Heart left ventricle (tissue), 16 donors: Measurements from ENCODE around the gene PCP4. TPM values are rescaled to one million over a fixed set of nuclear protein-coding genes. Genes with fewer than 3 reads are reported as not detected.

Experiments used
- ATAC-seq, 4 donors: fragments of 200-7000 bp; cut with Tn5 transposase; one replicate each; pipeline ENCODE4 v1.9.1; 2020 to 2022; ENCODE audit warnings: moderate library complexity in 4 of 4, mild to moderate bottlenecking in 3 of 4, moderate number of reproducible peaks in 1 of 4
- DNase-seq, 5 donors: peaks; one replicate each; pipeline ENCODE4 v3.0.0-alpha.2; 2020
- H3K27ac ChIP-seq, 12 donors: fragments of 200-600 bp; sonication (generic) in 4 of 12; one replicate each; pipeline versions ENCODE4 v1.5.0 to v1.8.0; 2016 to 2022; ENCODE audit warnings: mild to moderate bottlenecking in 2 of 12
- H3K27me3 ChIP-seq, 9 donors: fragments of 200-600 bp; sonication (generic) in 2 of 9; one replicate each; pipeline versions ENCODE4 v1.5.1 to v1.8.0; 2016 to 2022; ENCODE audit warnings: mild to moderate bottlenecking in 3 of 9
- H3K36me3 ChIP-seq, 9 donors: fragments of 200-600 bp; sonication (generic) in 2 of 9; one replicate each; pipeline versions ENCODE4 v1.5.0 to v1.8.0; 2018 to 2022; ENCODE audit warnings: mild to moderate bottlenecking in 2 of 9
- H3K4me1 ChIP-seq, 12 donors: fragments of 200-600 bp; sonication (generic) in 4 of 12; one replicate each; pipeline versions ENCODE4 v1.5.0 to v1.8.0; 2016 to 2022; ENCODE audit warnings: mild to moderate bottlenecking in 3 of 12
- H3K4me3 ChIP-seq, 12 donors: fragments of 200-600 bp; sonication (generic) in 4 of 12; one replicate each; pipeline versions ENCODE4 v1.5.0 to v1.8.0; 2017 to 2022; ENCODE audit warnings: mild to moderate bottlenecking in 9 of 12, moderate library complexity in 4 of 12
- H3K9me3 ChIP-seq, 12 donors: fragments of 200-600 bp; sonication (generic) in 4 of 12; one replicate each; pipeline versions ENCODE4 v1.5.0 to v1.8.0; 2016 to 2022; ENCODE audit warnings: mild to moderate bottlenecking in 1 of 12
- CTCF ChIP-seq, 12 donors: fragments of 200-600 bp; sonication (generic) in 4 of 12; IDR thresholded peaks; one replicate each; pipeline versions ENCODE4 v1.5.0 to v1.8.0; 2018 to 2022; ENCODE audit warnings: antibody characterized with exemption in 12 of 12, mild to moderate bottlenecking in 5 of 12
- POLR2A ChIP-seq, 2 donors: fragments of 450-650 bp; IDR thresholded peaks; one replicate each; pipeline ENCODE4 v1.6.1; 2017; ENCODE audit warnings: antibody characterized with exemption in 2 of 2, mild to moderate bottlenecking in 2 of 2, moderate library complexity in 2 of 2
- WGBS, 4 donors: extraction: QIAGEN DNeasy Blood & Tissue Kit in 2 of 4; methylation state at CpG; one replicate each; pipeline versions ENCODE4 v1.1.5 to v1.1.7; 2013 to 2018; 5-methylcytosine and 5-hydroxymethylcytosine counted together
- intact Hi-C, 10 donors: fragments of 100-400 bp; cut with DNase I; formaldehyde crosslinking; loops; one replicate each; pipeline versions ENCODE4 v1.11.1 to v1.14.2; 2022
- polyA plus RNA-seq, 2 donors: library from polyadenylated mRNA; stranded (reverse); fragments of 200-250 nt; gene quantifications; one replicate each; pipeline ENCODE4 v1.2.3, GENCODE V29; 2013
- total RNA-seq, 9 donors: library from RNA; depleted of rRNA in 2 of 9; stranded (reverse); fragments of >200 nt in 2 of 9; fragmentation: NEBNext Ultra II Directional in 3 of 9; extraction: Animal tissue kit (Norgen Biotek cat#: 25700) in 3 of 9; gene quantifications; one replicate each; pipeline versions ENCODE4 v1.1.0 to v1.2.4, GENCODE V29; 2016 to 2023
- donor health status: ischemic (EF 13 %, LVEDD 7.1; RV severe dilation, severe dysfunction).
- donor health status: healthy with polysubstance abuse.
- donor health status: DM: no; HTN: yes; CAD: no.
- donor health status: DM: no; HTN: no; CAD: no.
- donor health status: ischemic (EF 25% LVEDD 6.9; RV normal size, moderate dysfunction).
- donor health status: ischemic (EF 25% LVEDD 5.7; RV mildly dilated, moderate dysfunction).
- donor health status: healthy.
- donor health status: DM: yes; HTN: yes; CAD: no.
- donor health status: ischemic (EF 35%, LVEDD 5.7; RV mildly dilated, moderate dysfunction).
- donor health status: nonischemic (EF 11% LVEDD 7.7; RV severe dilation, severe dysfunction).
- donor health status: DM: yes; HTN: yes; CAD: no.
- donor health status: PGD.
- donor health status: ischemic (EF 29% LVEDD 5.4; RV normal size, mild dysfunction).
- donor health status: nonischemic (EF 23%, LVEDD 6.1; RV moderate dilation, normal function).

The PCP4 gene
- total and polyA plus RNA-seq, 11 donors, result 0.64 to 9.6 (median 3.9) TPM

GRCh38 chr21:39852726-39853500, 14.3 kb upstream of the PCP4 start:
- H3K9me3 ChIP-seq, result no peaks in the 10 kb centered on the region
- no peaks in the 10 kb centered on the region for H3K27me3 ChIP-seq
- no peaks in the 10 kb centered on the region for H3K36me3 ChIP-seq
- no peak overlapping the region for H3K4me3 ChIP-seq
- TF ChIP-seq POLR2A (IDR thresholded peaks at IDR 0.05) (no peak), CTCF (IDR thresholded peaks at IDR 0.05) (no peak)
- H3K27ac ChIP-seq, result no peak overlapping the region
- ATAC-seq, result no peak
- H3K4me1 ChIP-seq, result no peaks in the 10 kb centered on the region
- intact Hi-C loops, result no loop called here
- no peak for DNase-seq
- WGBS, 4 donors, result 84 to 89% (median 86%) methylated on average over 11 to 14 of the region's 14 CpGs

- 90 to 93% (median 90%) methylated on average over 6 of the region's 6 CpGs for WGBS, 4 donors
- DNase-seq, result no peak
- TF ChIP-seq CTCF (IDR thresholded peaks at IDR 0.05) (no peak), POLR2A (IDR thresholded peaks at IDR 0.05) (no peak)
- Histone ChIP-seq H3K27me3 (no peaks in the 10 kb centered on the region), H3K36me3 (no peaks in the 10 kb centered on the region), H3K4me3 (no peak overlapping the region), H3K9me3 (no peaks in the 10 kb centered on the region), H3K27ac (no peak overlapping the region), H3K4me1 (no peaks in the 10 kb centered on the region)
- ATAC-seq, result no peak
- intact Hi-C loops, result no loop called here
Observed at GRCh38 chr21:39854572-39854971, 12.7 kb upstream of the PCP4 start.

GRCh38 chr21:39855595-39855994, 11.6 kb upstream of the PCP4 start:
- no peak for ATAC-seq
- TF ChIP-seq POLR2A (IDR thresholded peaks at IDR 0.05) (no peak), CTCF (IDR thresholded peaks at IDR 0.05) (no peak)
- intact Hi-C loops, result no loop called here
- Histone ChIP-seq H3K27ac (no peak overlapping the region), H3K4me1 (no peaks in the 10 kb centered on the region), H3K4me3 (no peak overlapping the region), H3K9me3 (no peaks in the 10 kb centered on the region), H3K36me3 (no peaks in the 10 kb centered on the region), H3K27me3 (no peaks in the 10 kb centered on the region)
- WGBS, 4 donors, result 90 to 97% (median 94%) methylated on average over 4 of the region's 4 CpGs
- no peak for DNase-seq

GRCh38 chr21:39860600-39860999, 6.6 kb upstream of the PCP4 start:
- intact Hi-C loops, result loop anchor here in 1 of 10 donors (10.0 kb wide), 1 partner anchor 264 kb away; no protein-coding TSS in a partner anchor
- ATAC-seq, result no peak
- H3K4me3 ChIP-seq, result no peak overlapping the region
- H3K27me3 ChIP-seq, result no peaks in the 10 kb centered on the region
- no peaks in the 10 kb centered on the region for H3K9me3 ChIP-seq
- H3K36me3 ChIP-seq, result no peaks in the 10 kb centered on the region
- TF ChIP-seq POLR2A (IDR thresholded peaks at IDR 0.05) (no peak), CTCF (IDR thresholded peaks at IDR 0.05) (no peak)
- no peak for DNase-seq
- no peak overlapping the region for H3K27ac ChIP-seq
- WGBS, 4 donors, result 68 to 86% (median 74%) methylated on average over 1 of the region's 1 CpG
- H3K4me1 ChIP-seq, result no peaks in the 10 kb centered on the region
